Measurements from ENCODE around the gene MBIP. TPM values are rescaled to one million over a fixed set of nuclear protein-coding genes. Genes with fewer than 3 reads are reported as not detected.

The MBIP gene
- polyA plus RNA-seq, 1 donor from 2014 or later: 52.1 TPM

GRCh38 chr14:36264595-36264994, 55.8 kb downstream of the MBIP start:
- H3K27ac ChIP-seq (ENCODE audit: low read length): no peak overlapping the region
- H3K27me3 ChIP-seq (ENCODE audit: insufficient read depth, low read depth, low read length): no peaks in the 10 kb centered on the region
- no peaks in the 10 kb centered on the region for H3F3A ChIP-seq (ENCODE audit: insufficient read depth, low read length, poor library complexity, severe bottlenecking)
- no peaks in the 10 kb centered on the region for H3K9me2 ChIP-seq (ENCODE audit: insufficient read depth, low read length)
- no peak overlapping the region for H2AFZ ChIP-seq (ENCODE audit: low read depth, low read length)
- no peaks in the 10 kb centered on the region for H3K36me3 ChIP-seq (ENCODE audit: insufficient read depth, low read length)
- H4K20me1 ChIP-seq (ENCODE audit: insufficient read depth): no peaks in the 10 kb centered on the region
- H3K79me2 ChIP-seq (replicated peaks; ENCODE audit: insufficient read depth, low read length): no peaks in the 10 kb centered on the region
- H3K4me3 ChIP-seq (ENCODE audit: low read length): no peak overlapping the region
- H3K9ac ChIP-seq (ENCODE audit: low read length): no peak overlapping the region
- H3K9me3 ChIP-seq (ENCODE audit: low read length): no peaks in the 10 kb centered on the region
- H3K4me2 ChIP-seq (ENCODE audit: low read length): no peak overlapping the region
- TF ChIP-seq EP300 (conservative IDR thresholded peaks at IDR 0.05; ENCODE audit: poor library complexity, severe bottlenecking): no peak
- no peak for TF ChIP-seq SMC3 (conservative IDR thresholded peaks at IDR 0.05; ENCODE audit: poor library complexity)
- no peak for TF ChIP-seq RAD21 (conservative IDR thresholded peaks at IDR 0.05)
- TF ChIP-seq, protein P1, sequence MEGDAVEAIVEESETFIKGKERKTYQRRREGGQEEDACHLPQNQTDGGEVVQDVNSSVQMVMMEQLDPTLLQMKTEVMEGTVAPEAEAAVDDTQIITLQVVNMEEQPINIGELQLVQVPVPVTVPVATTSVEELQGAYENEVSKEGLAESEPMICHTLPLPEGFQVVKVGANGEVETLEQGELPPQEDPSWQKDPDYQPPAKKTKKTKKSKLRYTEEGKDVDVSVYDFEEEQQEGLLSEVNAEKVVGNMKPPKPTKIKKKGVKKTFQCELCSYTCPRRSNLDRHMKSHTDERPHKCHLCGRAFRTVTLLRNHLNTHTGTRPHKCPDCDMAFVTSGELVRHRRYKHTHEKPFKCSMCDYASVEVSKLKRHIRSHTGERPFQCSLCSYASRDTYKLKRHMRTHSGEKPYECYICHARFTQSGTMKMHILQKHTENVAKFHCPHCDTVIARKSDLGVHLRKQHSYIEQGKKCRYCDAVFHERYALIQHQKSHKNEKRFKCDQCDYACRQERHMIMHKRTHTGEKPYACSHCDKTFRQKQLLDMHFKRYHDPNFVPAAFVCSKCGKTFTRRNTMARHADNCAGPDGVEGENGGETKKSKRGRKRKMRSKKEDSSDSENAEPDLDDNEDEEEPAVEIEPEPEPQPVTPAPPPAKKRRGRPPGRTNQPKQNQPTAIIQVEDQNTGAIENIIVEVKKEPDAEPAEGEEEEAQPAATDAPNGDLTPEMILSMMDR (IDR thresholded peaks at IDR 0.05; ENCODE audit: poor library complexity, severe bottlenecking): no peak
- no peak for TF ChIP-seq POLR2AphosphoS5 (IDR thresholded peaks at IDR 0.05)
- no peak for TF ChIP-seq MXI1 (conservative IDR thresholded peaks at IDR 0.05; ENCODE audit: poor library complexity, severe bottlenecking)
- TF ChIP-seq, protein P2, sequence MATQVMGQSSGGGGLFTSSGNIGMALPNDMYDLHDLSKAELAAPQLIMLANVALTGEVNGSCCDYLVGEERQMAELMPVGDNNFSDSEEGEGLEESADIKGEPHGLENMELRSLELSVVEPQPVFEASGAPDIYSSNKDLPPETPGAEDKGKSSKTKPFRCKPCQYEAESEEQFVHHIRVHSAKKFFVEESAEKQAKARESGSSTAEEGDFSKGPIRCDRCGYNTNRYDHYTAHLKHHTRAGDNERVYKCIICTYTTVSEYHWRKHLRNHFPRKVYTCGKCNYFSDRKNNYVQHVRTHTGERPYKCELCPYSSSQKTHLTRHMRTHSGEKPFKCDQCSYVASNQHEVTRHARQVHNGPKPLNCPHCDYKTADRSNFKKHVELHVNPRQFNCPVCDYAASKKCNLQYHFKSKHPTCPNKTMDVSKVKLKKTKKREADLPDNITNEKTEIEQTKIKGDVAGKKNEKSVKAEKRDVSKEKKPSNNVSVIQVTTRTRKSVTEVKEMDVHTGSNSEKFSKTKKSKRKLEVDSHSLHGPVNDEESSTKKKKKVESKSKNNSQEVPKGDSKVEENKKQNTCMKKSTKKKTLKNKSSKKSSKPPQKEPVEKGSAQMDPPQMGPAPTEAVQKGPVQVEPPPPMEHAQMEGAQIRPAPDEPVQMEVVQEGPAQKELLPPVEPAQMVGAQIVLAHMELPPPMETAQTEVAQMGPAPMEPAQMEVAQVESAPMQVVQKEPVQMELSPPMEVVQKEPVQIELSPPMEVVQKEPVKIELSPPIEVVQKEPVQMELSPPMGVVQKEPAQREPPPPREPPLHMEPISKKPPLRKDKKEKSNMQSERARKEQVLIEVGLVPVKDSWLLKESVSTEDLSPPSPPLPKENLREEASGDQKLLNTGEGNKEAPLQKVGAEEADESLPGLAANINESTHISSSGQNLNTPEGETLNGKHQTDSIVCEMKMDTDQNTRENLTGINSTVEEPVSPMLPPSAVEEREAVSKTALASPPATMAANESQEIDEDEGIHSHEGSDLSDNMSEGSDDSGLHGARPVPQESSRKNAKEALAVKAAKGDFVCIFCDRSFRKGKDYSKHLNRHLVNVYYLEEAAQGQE (IDR thresholded peaks at IDR 0.05; ENCODE audit: borderline replicate concordance): no peak
- TF ChIP-seq TAF1 (IDR thresholded peaks at IDR 0.05; ENCODE audit: low read depth): no peak
- TF ChIP-seq EZH2 (IDR thresholded peaks at IDR 0.05; ENCODE audit: borderline replicate concordance, insufficient read depth, low read length, poor library complexity, severe bottlenecking): no peak

DNA sequence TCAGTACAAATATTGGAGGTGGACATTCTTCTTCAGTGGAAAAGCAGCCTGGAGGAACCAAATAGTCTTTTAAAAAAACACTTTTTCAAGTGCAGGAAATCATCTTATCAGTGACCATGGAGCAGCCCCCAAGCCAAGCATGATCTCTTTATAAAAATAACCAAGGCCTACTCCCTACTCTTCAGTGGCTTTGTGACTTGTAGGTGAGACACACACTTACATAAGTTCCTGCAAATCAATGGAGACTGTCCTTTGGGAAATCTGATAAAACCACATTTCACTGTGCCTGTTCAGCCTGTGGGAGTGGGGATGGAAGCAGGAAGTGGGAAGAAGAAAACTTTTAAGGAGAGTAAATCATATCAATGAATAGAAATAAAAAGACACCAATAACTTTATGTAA, 56.3 kb downstream of the MBIP start:
- Histone ChIP-seq H3K4me3 (ENCODE audit: low read length) (no peak overlapping the region), H3K36me3 (ENCODE audit: insufficient read depth, low read length) (no peaks in the 10 kb centered on the region), H3K9me3 (ENCODE audit: low read length) (no peaks in the 10 kb centered on the region), H4K20me1 (ENCODE audit: insufficient read depth) (no peaks in the 10 kb centered on the region), H3K9me2 (ENCODE audit: insufficient read depth, low read length) (no peaks in the 10 kb centered on the region), H3K27ac (ENCODE audit: low read length) (no peak overlapping the region), H3K27me3 (ENCODE audit: insufficient read depth, low read depth, low read length) (no peaks in the 10 kb centered on the region), H3K79me2 (replicated peaks; ENCODE audit: insufficient read depth, low read length) (no peaks in the 10 kb centered on the region), H3K9ac (ENCODE audit: low read length) (no peak overlapping the region), H2AFZ (ENCODE audit: low read depth, low read length) (no peak overlapping the region), H3K4me2 (ENCODE audit: low read length) (no peak overlapping the region), H3F3A (ENCODE audit: insufficient read depth, low read length, poor library complexity, severe bottlenecking) (no peaks in the 10 kb centered on the region)
- no peak for TF ChIP-seq TAF1 (IDR thresholded peaks at IDR 0.05; ENCODE audit: low read depth)
- no peak for TF ChIP-seq EP300 (conservative IDR thresholded peaks at IDR 0.05; ENCODE audit: poor library complexity, severe bottlenecking)
- TF ChIP-seq, protein P2 (IDR thresholded peaks at IDR 0.05; ENCODE audit: borderline replicate concordance): no peak
- TF ChIP-seq EZH2 (IDR thresholded peaks at IDR 0.05; ENCODE audit: borderline replicate concordance, insufficient read depth, low read length, poor library complexity, severe bottlenecking): no peak
- TF ChIP-seq SMC3 (conservative IDR thresholded peaks at IDR 0.05; ENCODE audit: poor library complexity): no peak
- no peak for TF ChIP-seq RAD21 (conservative IDR thresholded peaks at IDR 0.05)
- TF ChIP-seq POLR2AphosphoS5 (IDR thresholded peaks at IDR 0.05): no peak
- TF ChIP-seq MXI1 (conservative IDR thresholded peaks at IDR 0.05; ENCODE audit: poor library complexity, severe bottlenecking): no peak
- TF ChIP-seq, protein P1 (IDR thresholded peaks at IDR 0.05; ENCODE audit: poor library complexity, severe bottlenecking): no peak
